ENCODE data around the gene AFAP1L2. TPM values are rescaled to one million over a fixed set of nuclear protein-coding genes. Genes with fewer than 3 reads are reported as not detected.

AFAP1L2 gene
- total and polyA plus RNA-seq, 2 donors (not counting 1 experiment from before 2014, with no cell fraction given) = 4.7 to 4.9 TPM

- Histone ChIP-seq H3K9me3 (ENCODE audit: control extremely low read depth in 1 of 3, control insufficient read depth in 2 of 3, insufficient read depth in 1 of 3, low read length in 2 of 3) (no peaks in the 10 kb centered on the region), H3K4me3 (ENCODE audit: control extremely low read depth in 1 of 5, extremely low read depth in 1 of 5, insufficient read depth in 1 of 5, low read depth in 2 of 5, low read length in 4 of 5) (no peak overlapping the region), H3K36me3 (replicated peaks in 1 of 2; ENCODE audit: control extremely low read depth in 1 of 2, control insufficient read depth in 1 of 2, extremely low read depth in 1 of 2, insufficient read depth in 2 of 2, low read length in 1 of 2) (peaks cover 16 to 92% of the 10 kb centered on the region in 2 experiments), H3K9ac (ENCODE audit: low read length) (no peak overlapping the region), H3K79me2 (ENCODE audit: control insufficient read depth, insufficient read depth, low read length) (no peaks in the 10 kb centered on the region), H3K27ac (ENCODE audit: low read length in 2 of 2) (no peak overlapping the region), H4K20me1 (ENCODE audit: control insufficient read depth, insufficient read depth, low read length, poor library complexity, severe bottlenecking) (no peaks in the 10 kb centered on the region), H3K4me1 (ENCODE audit: control insufficient read depth in 2 of 2, insufficient read depth in 2 of 2, low read length in 2 of 2) (no peaks in the 10 kb centered on the region), H3K27me3 (replicated peaks in 1 of 4; ENCODE audit: control extremely low read depth in 1 of 4, control insufficient read depth in 3 of 4, insufficient read depth in 4 of 4, low read length in 3 of 4) (no peaks in the 10 kb centered on the region), H3K4me2 (replicated peaks; ENCODE audit: low read depth, low read length, poor library complexity, severe bottlenecking) (no peak overlapping the region), H2AFZ (ENCODE audit: insufficient read depth, low read depth, low read length, poor library complexity, severe bottlenecking) (no peak overlapping the region)
- ChIA-PET CTCF (interaction anchor here (1.3 to 1.7 kb wide), 2 partner anchors 8 to 134 kb away, joined by 3 to 4 read pairs; no protein-coding TSS in a partner anchor), POLR2A (no interaction called here)
- no peaks in the 10 kb centered on the region for H3K9me3 Mint-ChIP-seq (ENCODE audit: insufficient read depth)
- H3K4me3 Mint-ChIP-seq = no peak overlapping the region
- WGBS (ENCODE audit: insufficient coverage) = 92% methylated on average over 4 of the region's 9 CpGs
- TF ChIP-seq EZH2 (IDR thresholded peaks at IDR 0.05; ENCODE audit: borderline replicate concordance, insufficient read depth, low read depth, low read length, poor library complexity, severe bottlenecking) = no peak
- TF ChIP-seq, protein P1, sequence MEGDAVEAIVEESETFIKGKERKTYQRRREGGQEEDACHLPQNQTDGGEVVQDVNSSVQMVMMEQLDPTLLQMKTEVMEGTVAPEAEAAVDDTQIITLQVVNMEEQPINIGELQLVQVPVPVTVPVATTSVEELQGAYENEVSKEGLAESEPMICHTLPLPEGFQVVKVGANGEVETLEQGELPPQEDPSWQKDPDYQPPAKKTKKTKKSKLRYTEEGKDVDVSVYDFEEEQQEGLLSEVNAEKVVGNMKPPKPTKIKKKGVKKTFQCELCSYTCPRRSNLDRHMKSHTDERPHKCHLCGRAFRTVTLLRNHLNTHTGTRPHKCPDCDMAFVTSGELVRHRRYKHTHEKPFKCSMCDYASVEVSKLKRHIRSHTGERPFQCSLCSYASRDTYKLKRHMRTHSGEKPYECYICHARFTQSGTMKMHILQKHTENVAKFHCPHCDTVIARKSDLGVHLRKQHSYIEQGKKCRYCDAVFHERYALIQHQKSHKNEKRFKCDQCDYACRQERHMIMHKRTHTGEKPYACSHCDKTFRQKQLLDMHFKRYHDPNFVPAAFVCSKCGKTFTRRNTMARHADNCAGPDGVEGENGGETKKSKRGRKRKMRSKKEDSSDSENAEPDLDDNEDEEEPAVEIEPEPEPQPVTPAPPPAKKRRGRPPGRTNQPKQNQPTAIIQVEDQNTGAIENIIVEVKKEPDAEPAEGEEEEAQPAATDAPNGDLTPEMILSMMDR (IDR thresholded peaks at IDR 0.05) = no peak
- no peak overlapping the region for H3K27ac Mint-ChIP-seq
- H3K27me3 Mint-ChIP-seq = no peaks in the 10 kb centered on the region
- intact Hi-C loops (cut with micrococcal nuclease) = loop anchor here (10.0 kb wide), 1 partner anchor 133 kb away; no protein-coding TSS in a partner anchor
- no peak for DNase-seq
- no peaks in the 10 kb centered on the region for H3K4me1 Mint-ChIP-seq
- ATAC-seq (ENCODE audit: low read depth) = no peak
Observed at GRCh38 chr10:114437473-114438292, 33.4 kb upstream of the AFAP1L2 start.

DNA sequence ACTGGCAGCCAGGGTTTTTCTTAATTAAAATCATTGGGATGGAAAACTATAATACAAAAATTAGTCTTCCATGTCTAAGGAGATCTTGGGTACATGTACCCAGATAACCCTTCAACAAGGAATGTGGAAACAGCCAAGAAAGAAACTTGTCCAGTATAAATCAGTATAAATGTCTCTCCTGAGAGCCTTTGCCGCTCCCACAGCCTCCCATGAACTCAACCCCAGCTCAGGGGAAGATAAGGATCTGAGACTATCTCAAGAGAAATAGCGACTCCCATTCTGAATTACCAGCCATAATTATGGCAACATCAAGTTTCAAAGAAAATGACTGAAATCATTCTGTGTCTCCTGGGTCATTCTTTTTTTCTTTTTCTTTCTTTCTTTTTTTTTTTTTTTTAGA, 32.6 kb upstream of the AFAP1L2 start:
- H3K4me2 ChIP-seq (replicated peaks; ENCODE audit: low read depth, low read length, poor library complexity, severe bottlenecking) = no peak overlapping the region
- no peaks in the 10 kb centered on the region for H3K9me3 ChIP-seq (ENCODE audit: control extremely low read depth in 1 of 3, control insufficient read depth in 2 of 3, insufficient read depth in 1 of 3, low read length in 2 of 3)
- H3K4me1 ChIP-seq (ENCODE audit: control insufficient read depth in 2 of 2, insufficient read depth in 2 of 2, low read length in 2 of 2) = no peaks in the 10 kb centered on the region
- intact Hi-C loops (cut with micrococcal nuclease) = loop anchor here (10.0 kb wide), 1 partner anchor 132 kb away; no protein-coding TSS in a partner anchor
- Mint-ChIP-seq H3K9me3 (ENCODE audit: insufficient read depth) (no peaks in the 10 kb centered on the region), H3K4me3 (no peak overlapping the region), H3K4me1 (no peaks in the 10 kb centered on the region), H3K27me3 (no peaks in the 10 kb centered on the region), H3K27ac (no peak overlapping the region)
- POLR2A ChIA-PET = no interaction called here
- H3K27ac ChIP-seq (ENCODE audit: low read length in 2 of 2) = no peak overlapping the region
- H3K4me3 ChIP-seq (ENCODE audit: control extremely low read depth in 1 of 5, extremely low read depth in 1 of 5, insufficient read depth in 1 of 5, low read depth in 2 of 5, low read length in 4 of 5) = no peak overlapping the region
- peaks cover 16 to 89% of the 10 kb centered on the region in 2 experiments for H3K36me3 ChIP-seq (replicated peaks in 1 of 2; ENCODE audit: control extremely low read depth in 1 of 2, control insufficient read depth in 1 of 2, extremely low read depth in 1 of 2, insufficient read depth in 2 of 2, low read length in 1 of 2)
- no peaks in the 10 kb centered on the region for H3K27me3 ChIP-seq (replicated peaks in 1 of 4; ENCODE audit: control extremely low read depth in 1 of 4, control insufficient read depth in 3 of 4, insufficient read depth in 4 of 4, low read length in 3 of 4)
- H3K9ac ChIP-seq (ENCODE audit: low read length) = no peak overlapping the region
- ATAC-seq (ENCODE audit: low read depth) = no peak
- CTCF ChIA-PET = no interaction called here
- no peaks in the 10 kb centered on the region for H4K20me1 ChIP-seq (ENCODE audit: control insufficient read depth, insufficient read depth, low read length, poor library complexity, severe bottlenecking)
- TF ChIP-seq, protein P1 (IDR thresholded peaks at IDR 0.05) = no peak
- TF ChIP-seq EZH2 (IDR thresholded peaks at IDR 0.05; ENCODE audit: borderline replicate concordance, insufficient read depth, low read depth, low read length, poor library complexity, severe bottlenecking) = no peak
- DNase-seq = no peak
- 100% methylated on average over 1 of the region's 2 CpGs for whole genome bisulfite sequencing (ENCODE audit: insufficient coverage)
- H3K79me2 ChIP-seq (ENCODE audit: control insufficient read depth, insufficient read depth, low read length) = no peaks in the 10 kb centered on the region
- H2AFZ ChIP-seq (ENCODE audit: insufficient read depth, low read depth, low read length, poor library complexity, severe bottlenecking) = no peak overlapping the region
